Endothelial cell of hepatic sinusoid (primary cell): ENCODE measurements around the gene NGRN.

Experiments
- in situ Hi-C: cut with HindIII; loops from 2 replicates; pipeline ENCODE4 v1.10.0; 2017; ENCODE audit warnings: low sequenced_read_pairs

NGRN gene

DNA sequence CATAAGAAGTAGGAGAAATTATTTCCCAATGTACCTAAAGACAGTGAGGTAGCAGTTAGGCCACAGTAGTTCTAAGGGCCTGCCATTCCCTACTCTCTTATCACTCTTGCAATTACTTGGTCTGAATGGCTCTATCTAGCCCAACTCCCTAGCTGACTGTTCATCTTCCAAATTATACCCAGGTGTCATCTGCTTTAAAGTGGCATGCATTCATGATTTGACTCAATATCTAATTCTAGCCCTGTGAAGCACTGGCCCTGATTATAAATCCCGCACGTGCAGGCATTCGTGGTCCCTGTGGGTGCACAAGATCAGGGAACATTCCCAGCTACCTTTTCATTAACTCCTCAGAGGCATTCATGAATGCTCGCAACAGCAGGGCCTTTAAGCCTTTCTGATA is 43.5 kb downstream of the NGRN start:
- in situ Hi-C loops = no loop called here

DNA sequence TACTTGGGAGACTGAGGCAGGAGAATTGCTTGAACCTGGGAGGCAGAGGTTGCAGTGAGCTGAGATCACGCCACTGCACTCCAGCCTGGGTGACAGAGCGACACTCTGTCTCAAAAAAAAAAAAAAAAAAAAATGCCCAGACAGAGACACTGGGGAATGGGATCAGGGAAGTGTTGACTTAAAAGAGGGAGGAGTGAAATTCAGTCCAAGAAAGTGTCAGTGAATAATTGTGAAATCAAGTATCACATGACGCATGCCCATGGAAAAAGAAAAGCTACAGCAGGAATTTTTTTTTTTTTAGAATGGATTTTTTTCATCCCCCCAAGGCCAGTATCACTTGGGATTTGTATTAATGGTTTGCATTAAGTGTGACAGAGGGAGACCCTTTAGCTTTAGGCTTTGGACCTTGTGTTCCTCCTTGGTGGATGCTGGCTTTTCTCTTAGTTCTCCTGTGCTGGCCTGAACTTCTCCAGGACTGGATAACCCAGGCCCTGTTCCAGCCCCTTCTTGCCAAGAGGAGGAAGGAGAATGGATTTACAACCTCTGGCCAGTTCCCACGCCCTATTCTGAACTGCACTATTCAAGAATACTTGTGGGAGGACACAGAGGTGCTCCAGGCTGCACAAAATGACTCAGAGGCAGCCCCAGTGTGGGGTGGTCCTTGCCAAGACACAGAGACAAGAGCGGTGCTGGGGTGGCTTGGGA is 50.0 kb downstream of the NGRN start:
- in situ Hi-C loops = no loop called here

DNA sequence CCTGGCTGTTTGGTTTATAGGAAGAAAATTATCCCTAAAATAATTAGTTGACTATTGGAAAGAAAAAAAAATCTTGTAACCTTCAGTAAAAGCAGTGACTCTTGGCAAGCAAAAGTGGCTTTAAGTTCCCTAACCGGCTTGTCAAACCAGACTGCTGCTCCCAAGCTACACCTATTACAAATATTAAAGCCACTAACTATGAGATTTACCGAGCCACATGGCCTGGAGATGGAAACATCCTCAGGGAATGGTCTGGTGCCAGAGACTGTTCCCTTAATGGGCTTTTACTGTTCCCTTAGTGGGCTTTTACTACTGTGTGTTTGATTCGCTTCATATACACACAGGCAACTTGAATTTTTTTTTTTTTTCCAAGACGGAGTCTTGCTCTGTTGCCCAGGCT is 50.7 kb downstream of the NGRN start:
- in situ Hi-C loops = no loop called here

DNA sequence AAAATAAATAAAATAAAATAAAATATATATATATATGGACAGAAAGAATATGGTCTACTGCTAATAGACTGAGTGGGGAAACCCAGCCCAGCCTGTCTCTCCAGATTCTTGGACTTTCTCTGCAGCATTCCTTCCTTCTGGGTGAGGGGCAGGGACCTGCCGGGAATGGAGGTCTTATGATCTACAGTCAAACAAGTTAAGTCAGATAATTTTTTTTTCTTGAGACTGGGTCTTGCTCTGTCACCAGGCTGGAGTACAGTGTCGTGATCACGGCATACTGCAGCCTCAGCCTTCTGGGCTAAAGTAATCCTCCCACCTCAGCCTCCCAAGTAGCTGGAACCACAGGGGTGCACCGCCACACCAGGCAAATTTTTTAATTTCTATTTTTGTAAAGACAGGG is 53.1 kb downstream of the NGRN start:
- in situ Hi-C loops = no loop called here

DNA sequence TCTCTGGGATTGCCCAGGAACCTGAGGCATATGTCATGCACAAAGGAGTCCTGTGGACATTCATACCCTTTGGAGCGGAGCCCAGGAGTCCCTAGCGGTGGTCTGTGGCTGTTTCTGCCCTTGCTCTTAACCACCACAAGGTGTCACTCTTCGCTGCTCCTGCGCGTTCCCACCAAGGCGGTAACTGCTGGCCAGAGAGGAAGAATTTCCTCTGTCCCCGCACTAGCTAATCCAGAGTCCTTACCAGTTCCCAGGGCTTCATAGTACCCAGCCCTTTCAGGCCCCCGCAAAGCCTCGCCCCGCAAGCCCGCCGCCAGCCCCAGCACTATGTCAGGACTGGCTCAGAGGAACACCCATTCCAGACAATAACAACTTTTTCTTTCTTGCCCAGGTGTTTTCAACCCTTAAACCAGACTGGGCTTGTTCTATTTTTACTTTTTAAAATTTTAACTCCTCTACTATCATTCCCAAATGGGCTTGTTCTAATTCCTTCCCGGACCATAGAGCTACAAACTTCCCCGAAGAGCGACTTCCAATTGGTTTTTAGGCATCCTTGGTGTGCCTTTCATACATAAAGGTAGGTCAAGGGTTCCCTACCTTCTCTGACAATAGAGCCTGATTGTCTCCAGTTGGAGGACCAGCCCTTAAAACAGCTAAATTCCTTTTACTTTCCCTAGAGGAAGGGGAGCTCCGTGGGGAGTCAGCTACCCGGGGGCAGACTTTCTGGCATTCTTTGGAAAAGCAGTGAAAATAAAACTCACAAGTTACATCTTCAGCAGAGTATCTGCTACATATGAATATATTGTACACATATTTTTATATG is 54.8 kb downstream of the NGRN start:
- in situ Hi-C loops = no loop called here

DNA sequence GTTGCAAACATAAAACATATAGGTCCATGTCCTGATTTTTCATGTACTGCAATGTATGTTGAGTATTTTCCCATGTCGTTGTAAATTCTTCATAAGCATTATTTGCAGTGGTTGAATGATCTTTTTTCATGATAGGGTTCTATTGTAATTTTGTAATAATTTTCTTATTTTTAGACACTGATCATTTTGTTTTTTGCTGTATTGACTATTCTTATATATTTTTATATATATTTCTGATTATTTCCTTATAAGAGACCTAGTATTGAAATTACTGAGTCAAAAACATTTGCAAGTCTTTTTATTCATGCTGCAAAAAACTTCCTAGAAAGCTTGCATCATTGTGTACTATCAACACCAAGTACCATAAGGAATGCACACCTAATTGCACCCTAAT is 55.4 kb downstream of the NGRN start:
- in situ Hi-C loops = no loop called here
